Measurements from ENCODE around the gene ACOT13.

GRCh38 chr6:24742216-24742738 lies 75.4 kb downstream of the ACOT13 start:
- TF ChIP-seq CTCF (IDR thresholded peaks at IDR 0.05) (no peak), EZH2 (IDR thresholded peaks at IDR 0.05; ENCODE audit: borderline replicate concordance, insufficient read depth, low read depth, low read length, poor library complexity, severe bottlenecking) (no peak)
